ENCODE measurements around the gene CDYL2. TPM values are rescaled to one million over a fixed set of nuclear protein-coding genes. Genes with fewer than 3 reads are reported as not detected.

The CDYL2 gene
- total RNA-seq, 1 donor from 2014 or later, result 26.5 TPM

GRCh38 chr16:80703131-80704071 lies 101.0 kb downstream of the CDYL2 start:
- Mint-ChIP-seq H3K4me3 (ENCODE audit: unreplicated experiment) (no peak overlapping the region), H3K4me1 (ENCODE audit: low read depth, unreplicated experiment) (no peaks in the 10 kb centered on the region), H3K27me3 (ENCODE audit: low read depth, unreplicated experiment) (no peaks in the 10 kb centered on the region), H3K27ac (ENCODE audit: unreplicated experiment) (no peak overlapping the region), H3K9me3 (ENCODE audit: unreplicated experiment) (peaks cover 2% of the 10 kb centered on the region), H3K36me3 (ENCODE audit: low read depth, unreplicated experiment) (no peaks in the 10 kb centered on the region)
- no peak overlapping the region for H3K4me2 ChIP-seq (ENCODE audit: low read length)
- no peaks in the 10 kb centered on the region for H3K36me3 ChIP-seq (ENCODE audit: insufficient read depth, low read length)
- H3K9ac ChIP-seq (ENCODE audit: low read length), result no peak overlapping the region
- H3K27me3 ChIP-seq (ENCODE audit: insufficient read depth, low read length), result no peaks in the 10 kb centered on the region
- peaks cover 17% of the 10 kb centered on the region for H4K20me1 ChIP-seq (ENCODE audit: insufficient read depth, low read length)
- FAIRE-seq (no peak), DNase-seq (ENCODE audit: low read depth) (no peak)
- H2AFZ ChIP-seq (ENCODE audit: low read depth, low read length), result no peak overlapping the region
- no peak for TF ChIP-seq CTCF (IDR thresholded peaks at IDR 0.05; ENCODE audit: insufficient read depth, low read depth, low read length)
- TF ChIP-seq EZH2 (IDR thresholded peaks at IDR 0.05; ENCODE audit: insufficient read depth, low read length), result no peak
- H3K4me1 ChIP-seq (ENCODE audit: insufficient read depth, low read length), result no peaks in the 10 kb centered on the region
- H3K4me3 ChIP-seq (ENCODE audit: insufficient read depth, low read depth, low read length), result no peak overlapping the region
- no peaks in the 10 kb centered on the region for H3K79me2 ChIP-seq (ENCODE audit: insufficient read depth, low read length)
- H3K27ac ChIP-seq (ENCODE audit: low read depth, low read length), result no peak overlapping the region
- no peaks in the 10 kb centered on the region for H3K9me3 ChIP-seq (ENCODE audit: insufficient read depth, low read depth, low read length)

GRCh38 chr16:80702696-80703095 lies 101.7 kb downstream of the CDYL2 start:
- no peaks in the 10 kb centered on the region for H3K4me1 Mint-ChIP-seq (ENCODE audit: low read depth, unreplicated experiment)
- no peak overlapping the region for H3K27ac Mint-ChIP-seq (ENCODE audit: unreplicated experiment)
- Histone ChIP-seq H3K79me2 (ENCODE audit: insufficient read depth, low read length) (no peaks in the 10 kb centered on the region), H3K9me3 (ENCODE audit: insufficient read depth, low read depth, low read length) (no peaks in the 10 kb centered on the region), H2AFZ (ENCODE audit: low read depth, low read length) (no peak overlapping the region), H3K9ac (ENCODE audit: low read length) (no peak overlapping the region), H3K36me3 (ENCODE audit: insufficient read depth, low read length) (no peaks in the 10 kb centered on the region), H3K27me3 (ENCODE audit: insufficient read depth, low read length) (no peaks in the 10 kb centered on the region), H3K4me1 (ENCODE audit: insufficient read depth, low read length) (no peaks in the 10 kb centered on the region), H4K20me1 (ENCODE audit: insufficient read depth, low read length) (peaks cover 17% of the 10 kb centered on the region), H3K27ac (ENCODE audit: low read depth, low read length) (no peak overlapping the region), H3K4me3 (ENCODE audit: insufficient read depth, low read depth, low read length) (no peak overlapping the region), H3K4me2 (ENCODE audit: low read length) (no peak overlapping the region)
- H3K4me3 Mint-ChIP-seq (ENCODE audit: unreplicated experiment), result no peak overlapping the region
- TF ChIP-seq EZH2 (IDR thresholded peaks at IDR 0.05; ENCODE audit: insufficient read depth, low read length), result no peak
- TF ChIP-seq CTCF (IDR thresholded peaks at IDR 0.05; ENCODE audit: insufficient read depth, low read depth, low read length), result no peak
- no peaks in the 10 kb centered on the region for H3K36me3 Mint-ChIP-seq (ENCODE audit: low read depth, unreplicated experiment)
- DNase-seq (ENCODE audit: low read depth), result no peak
- no peaks in the 10 kb centered on the region for H3K9me3 Mint-ChIP-seq (ENCODE audit: unreplicated experiment)
- no peak for FAIRE-seq
- no peaks in the 10 kb centered on the region for H3K27me3 Mint-ChIP-seq (ENCODE audit: low read depth, unreplicated experiment)

GRCh38 chr16:80700558-80700957 lies 103.8 kb downstream of the CDYL2 start:
- peaks cover 17% of the 10 kb centered on the region for H4K20me1 ChIP-seq (ENCODE audit: insufficient read depth, low read length)
- Mint-ChIP-seq H3K4me1 (ENCODE audit: low read depth, unreplicated experiment) (no peaks in the 10 kb centered on the region), H3K9me3 (ENCODE audit: unreplicated experiment) (peaks cover 1% of the 10 kb centered on the region), H3K27ac (ENCODE audit: unreplicated experiment) (no peak overlapping the region), H3K36me3 (ENCODE audit: low read depth, unreplicated experiment) (no peaks in the 10 kb centered on the region), H3K27me3 (ENCODE audit: low read depth, unreplicated experiment) (no peaks in the 10 kb centered on the region), H3K4me3 (ENCODE audit: unreplicated experiment) (no peak overlapping the region)
- no peaks in the 10 kb centered on the region for H3K9me3 ChIP-seq (ENCODE audit: insufficient read depth, low read depth, low read length)
- no peaks in the 10 kb centered on the region for H3K4me1 ChIP-seq (ENCODE audit: insufficient read depth, low read length)
- TF ChIP-seq EZH2 (IDR thresholded peaks at IDR 0.05; ENCODE audit: insufficient read depth, low read length), result no peak
- TF ChIP-seq CTCF (IDR thresholded peaks at IDR 0.05; ENCODE audit: insufficient read depth, low read depth, low read length), result no peak
- H3K36me3 ChIP-seq (ENCODE audit: insufficient read depth, low read length), result no peaks in the 10 kb centered on the region
- no peaks in the 10 kb centered on the region for H3K27me3 ChIP-seq (ENCODE audit: insufficient read depth, low read length)
- no peaks in the 10 kb centered on the region for H3K79me2 ChIP-seq (ENCODE audit: insufficient read depth, low read length)
- no peak overlapping the region for H2AFZ ChIP-seq (ENCODE audit: low read depth, low read length)
- H3K9ac ChIP-seq (ENCODE audit: low read length), result no peak overlapping the region
- no peak overlapping the region for H3K4me3 ChIP-seq (ENCODE audit: insufficient read depth, low read depth, low read length)
- FAIRE-seq (no peak), DNase-seq (ENCODE audit: low read depth) (no peak)
- H3K4me2 ChIP-seq (ENCODE audit: low read length), result no peak overlapping the region
- H3K27ac ChIP-seq (ENCODE audit: low read depth, low read length), result no peak overlapping the region
